ENCODE data around the gene KRT81. TPM values are rescaled to one million over a fixed set of nuclear protein-coding genes. Genes with fewer than 3 reads are reported as not detected.
"Not testable (repeated sequence)": the region's sequence is repeated elsewhere in the genome, so short reads cannot be mapped to it uniquely, and the experiment has no call there.

KRT81 gene
- polyA plus RNA-seq, 3 donors, result not detected

GRCh38 chr12:52287816-52288805 is 3.2 kb downstream of the KRT81 start:
- peak overlapping the region in 3 of 7 donors; percentile 22 to 80 (median 27) for H3K27ac Mint-ChIP-seq
- H3K4me2 ChIP-seq (replicated peaks; ENCODE audit: extremely low read depth, low read length, poor library complexity, severe bottlenecking); H3K4me1 Mint-ChIP-seq; H4K20me1 ChIP-seq (ENCODE audit: insufficient read depth, low read length); H3K4me3 ChIP-seq (replicated peaks in 1 of 3; ENCODE audit: low read depth in 2 of 3, low read length in 3 of 3); H3K9ac ChIP-seq (ENCODE audit: insufficient read depth, low read length, poor library complexity, severe bottlenecking); H2AFZ ChIP-seq (ENCODE audit: insufficient read depth, low read depth, low read length, poor library complexity, severe bottlenecking); H3K9me3 ChIP-seq (replicated peaks in 1 of 2; ENCODE audit: control insufficient read depth in 1 of 2, insufficient read depth in 1 of 2, low read length in 2 of 2); H3K27ac ChIP-seq (ENCODE audit: low read depth in 1 of 2, low read length in 2 of 2); intact Hi-C loops (cut with micrococcal nuclease); H3K4me1 ChIP-seq (ENCODE audit: control insufficient read depth in 1 of 2, insufficient read depth in 2 of 2, low read length in 2 of 2); H3K79me2 ChIP-seq (ENCODE audit: insufficient read depth, low read length); H3K9me3 Mint-ChIP-seq; DNase-seq; H3K36me3 Mint-ChIP-seq; H3K36me3 ChIP-seq (replicated peaks in 1 of 2; ENCODE audit: control insufficient read depth in 1 of 2, insufficient read depth in 2 of 2, low read length in 2 of 2): not testable (repeated sequence)
- H3K4me3 Mint-ChIP-seq, result peak overlapping the region in 1 of 2 donors; percentile 63
- WGBS (ENCODE audit: insufficient coverage), result no CpG with 5 or more reads among the region's 17 CpGs
- peaks cover 8 to 19% of the 10 kb centered on the region in 2 donors for H3K27me3 ChIP-seq (ENCODE audit: control insufficient read depth in 2 of 2, insufficient read depth in 2 of 2, low read length in 2 of 2)
- peaks cover 13 to 28% (median 20%) of the 10 kb centered on the region in 3 donors for H3K27me3 Mint-ChIP-seq (ENCODE audit: low read depth in 3 of 3)

DNA sequence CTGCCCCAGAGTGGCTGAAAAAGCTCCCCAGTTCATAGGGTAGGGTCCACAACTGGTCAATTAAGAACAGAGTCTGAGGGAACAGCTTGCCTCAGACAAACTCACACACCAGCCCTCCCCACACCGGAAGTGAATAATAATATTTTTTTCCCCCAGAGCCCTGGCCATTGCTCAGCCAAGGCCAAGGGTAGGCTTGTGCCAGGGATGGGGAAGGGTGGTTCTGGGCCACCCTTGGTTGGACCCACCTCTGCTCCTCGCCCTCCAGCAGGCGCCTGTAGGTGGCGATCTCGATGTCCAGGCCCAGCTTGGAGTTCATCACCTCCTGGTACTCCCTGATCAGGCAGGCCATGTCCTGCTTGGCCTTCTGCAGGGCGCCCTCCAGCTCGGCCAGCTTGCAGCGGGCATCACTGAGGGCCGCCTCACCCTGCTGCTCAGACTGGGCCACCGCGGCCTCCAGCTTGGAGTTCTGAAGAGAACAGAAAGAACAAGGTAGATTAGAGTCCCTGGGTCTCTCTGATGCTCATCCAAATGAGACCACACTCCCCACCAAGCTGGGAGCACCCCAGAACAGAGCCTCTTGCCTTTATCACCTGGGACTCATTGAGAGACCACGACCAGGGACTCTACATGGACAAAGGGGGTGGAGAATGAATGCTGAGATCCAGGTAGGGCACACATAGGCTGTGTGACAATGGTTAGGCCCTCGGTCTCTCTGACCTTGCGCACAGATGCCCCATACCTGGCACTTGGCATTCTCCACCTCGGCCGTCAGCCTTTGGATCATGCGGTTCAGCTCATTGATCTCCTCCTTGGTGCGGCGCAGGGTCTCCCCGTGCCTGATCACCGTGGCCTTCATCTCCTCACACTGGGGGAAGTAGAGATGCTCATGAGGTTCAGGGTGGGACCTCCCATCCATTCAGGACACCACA is 4.2 kb downstream of the KRT81 start:
- H3K4me1 Mint-ChIP-seq; H3K9me3 Mint-ChIP-seq; H3K36me3 Mint-ChIP-seq; H3K27ac ChIP-seq (ENCODE audit: low read depth in 1 of 2, low read length in 2 of 2); intact Hi-C loops (cut with micrococcal nuclease); DNase-seq; H3K9ac ChIP-seq (ENCODE audit: insufficient read depth, low read length, poor library complexity, severe bottlenecking); H4K20me1 ChIP-seq (ENCODE audit: insufficient read depth, low read length); H3K4me3 ChIP-seq (replicated peaks in 1 of 3; ENCODE audit: low read depth in 2 of 3, low read length in 3 of 3); H2AFZ ChIP-seq (ENCODE audit: insufficient read depth, low read depth, low read length, poor library complexity, severe bottlenecking); H3K79me2 ChIP-seq (ENCODE audit: insufficient read depth, low read length); H3K9me3 ChIP-seq (replicated peaks in 1 of 2; ENCODE audit: control insufficient read depth in 1 of 2, insufficient read depth in 1 of 2, low read length in 2 of 2); H3K4me2 ChIP-seq (replicated peaks; ENCODE audit: extremely low read depth, low read length, poor library complexity, severe bottlenecking); H3K4me1 ChIP-seq (ENCODE audit: control insufficient read depth in 1 of 2, insufficient read depth in 2 of 2, low read length in 2 of 2); H3K36me3 ChIP-seq (replicated peaks in 1 of 2; ENCODE audit: control insufficient read depth in 1 of 2, insufficient read depth in 2 of 2, low read length in 2 of 2): not testable (repeated sequence)
- Mint-ChIP-seq H3K27ac (peak overlapping the region in 3 of 7 donors; percentile 46 to 80 (median 64)), H3K4me3 (peak overlapping the region in 1 of 2 donors; percentile 30), H3K27me3 (ENCODE audit: low read depth in 3 of 3) (peaks cover 13 to 25% (median 20%) of the 10 kb centered on the region in 3 donors)
- peak; percentile 31 for TF ChIP-seq CTCF (IDR thresholded peaks at IDR 0.05)
- WGBS (ENCODE audit: insufficient coverage), result 93% methylated on average over 4 of the region's 21 CpGs
- H3K27me3 ChIP-seq (ENCODE audit: control insufficient read depth in 2 of 2, insufficient read depth in 2 of 2, low read length in 2 of 2), result peaks cover 3 to 11% of the 10 kb centered on the region in 2 donors

All from CD14-positive monocyte (primary cell).